ENCODE results near the gene LCP2.

The LCP2 gene

DNA sequence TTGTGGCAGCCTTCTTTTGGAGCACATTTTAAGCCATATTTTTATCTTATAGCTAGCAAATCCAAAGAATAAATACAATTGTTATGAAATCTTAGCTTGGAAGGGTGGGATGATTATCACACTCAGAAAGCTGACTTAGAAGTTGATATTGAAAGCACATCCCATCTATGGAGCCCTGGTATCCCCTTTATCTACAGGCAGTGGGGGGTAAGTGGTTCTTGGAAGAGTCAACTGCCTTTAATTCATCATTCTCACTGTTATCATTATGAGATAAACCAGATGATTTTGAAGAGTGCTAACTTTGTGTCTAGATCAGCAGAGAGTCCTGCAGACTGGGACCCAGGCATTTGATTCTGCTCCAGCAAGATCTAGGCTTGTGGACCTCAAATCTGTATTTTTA, 3.0 kb downstream of the LCP2 start:
- no peak for DNase-seq

- DNase-seq = no peak
Measured at GRCh38 chr5:170294057-170294456, 3.5 kb downstream of the LCP2 start.

DNA sequence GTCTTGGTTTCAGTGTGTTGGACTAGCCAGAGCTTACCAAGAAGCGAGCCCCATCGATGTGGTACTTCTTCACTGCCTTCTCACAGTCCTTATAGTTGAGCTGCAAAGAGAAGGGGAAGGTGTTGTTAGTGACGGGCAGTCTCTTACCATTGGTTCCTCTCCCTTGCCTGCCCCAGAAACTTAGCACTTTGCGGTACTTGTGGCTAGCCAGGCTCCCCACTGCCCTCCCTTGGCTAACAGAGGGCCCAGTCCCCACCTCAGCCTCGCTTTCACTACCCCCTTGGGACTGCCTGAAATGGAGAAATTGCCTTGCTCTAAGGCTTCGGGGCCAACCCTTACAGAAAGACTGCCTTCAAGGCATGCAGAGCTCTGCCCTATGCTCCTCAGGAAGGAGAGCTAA, 4.3 kb downstream of the LCP2 start:
- DNase-seq = no peak

DNA sequence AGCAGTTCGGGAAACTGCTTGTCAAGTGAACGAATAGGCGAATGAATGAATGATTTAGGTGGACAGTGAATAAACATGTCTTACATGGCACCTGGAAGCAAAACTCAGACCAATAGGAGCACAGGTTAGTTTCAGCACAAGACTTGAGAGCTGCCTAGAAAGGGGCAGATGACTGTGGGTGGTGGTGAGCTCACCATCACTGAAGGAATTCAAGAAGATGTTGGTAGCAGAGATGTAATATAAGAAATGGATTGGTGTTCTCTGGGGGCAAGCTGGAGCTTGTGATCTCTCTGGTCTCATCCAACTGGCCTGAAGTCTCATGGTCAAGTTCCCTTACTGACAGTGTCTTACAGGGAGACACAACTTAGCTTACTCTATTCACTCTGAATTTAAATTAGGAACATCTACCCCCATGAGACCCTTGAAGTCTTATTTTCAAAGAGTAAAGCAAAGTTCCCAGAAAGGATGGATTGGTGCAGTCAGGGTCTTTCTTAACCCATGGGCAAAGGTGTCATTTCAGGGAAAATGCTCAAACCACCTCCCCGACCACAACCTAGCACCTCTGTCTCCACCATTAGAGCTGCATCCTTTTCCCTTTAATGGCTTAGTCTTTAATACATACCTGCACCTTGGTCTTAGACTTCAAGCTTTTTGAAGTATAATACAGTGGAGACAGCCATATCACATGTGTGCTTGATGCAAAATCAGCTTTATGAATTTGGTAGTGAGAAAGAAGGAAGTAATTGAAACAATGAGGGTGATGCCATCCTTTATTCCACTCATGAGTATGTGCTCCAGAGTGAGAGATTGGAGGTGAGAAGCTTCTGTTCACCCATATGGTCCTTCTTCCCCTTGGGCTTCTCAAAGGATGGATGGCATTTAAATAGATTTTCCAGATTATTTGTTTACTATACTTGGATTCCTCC, 5.1 kb downstream of the LCP2 start:
- DNase-seq = no peak

DNA sequence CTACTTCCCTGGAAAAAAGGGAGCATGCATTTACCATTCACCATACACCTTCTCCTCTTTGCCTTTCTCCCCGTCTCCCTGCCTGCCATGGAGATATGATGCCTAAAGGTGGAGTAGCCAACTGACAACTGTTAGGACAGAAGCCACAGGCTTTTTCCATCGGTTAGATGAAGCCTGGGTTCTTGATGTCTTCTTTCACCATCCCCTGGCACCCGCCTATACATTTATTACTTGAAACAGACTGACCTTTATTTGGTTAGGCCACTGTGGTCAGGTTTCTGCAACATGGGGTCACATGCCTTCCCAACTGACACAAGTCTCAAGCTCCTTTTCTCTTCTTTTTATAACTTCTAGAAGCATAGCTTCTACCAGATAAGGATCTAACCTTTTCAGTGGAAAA, 7.1 kb downstream of the LCP2 start:
- DNase-seq = no peak

- DNase-seq = no peak
Measured at GRCh38 chr5:170289764-170290163, 7.8 kb downstream of the LCP2 start.

GRCh38 chr5:170289121-170289520, 8.5 kb downstream of the LCP2 start:
- DNase-seq = no peak

DNA sequence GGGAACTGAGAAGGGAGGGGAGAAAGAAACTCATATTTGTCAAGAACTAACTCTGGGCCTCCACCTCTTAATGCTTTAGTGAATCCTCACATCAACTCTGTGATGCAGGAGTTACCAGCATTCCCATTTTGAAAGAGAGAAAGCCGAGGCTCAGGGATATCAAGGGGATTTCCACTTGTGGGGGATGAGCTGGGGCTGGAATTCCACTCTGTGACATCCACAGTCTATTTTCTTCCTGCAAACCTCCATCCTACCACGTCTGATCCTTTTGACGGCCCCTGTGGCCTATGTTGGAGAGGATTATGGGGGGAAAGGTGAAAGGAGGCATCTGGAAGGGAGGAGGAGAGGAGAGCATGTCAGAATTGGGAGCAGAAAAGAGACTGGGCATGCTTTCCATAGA, 9.0 kb downstream of the LCP2 start:
- no peak for DNase-seq

- DNase-seq = no peak
Measured at GRCh38 chr5:170288151-170288550, 9.4 kb downstream of the LCP2 start.

GRCh38 chr5:170287532-170287931, 10.0 kb downstream of the LCP2 start:
- DNase-seq = no peak

DNA sequence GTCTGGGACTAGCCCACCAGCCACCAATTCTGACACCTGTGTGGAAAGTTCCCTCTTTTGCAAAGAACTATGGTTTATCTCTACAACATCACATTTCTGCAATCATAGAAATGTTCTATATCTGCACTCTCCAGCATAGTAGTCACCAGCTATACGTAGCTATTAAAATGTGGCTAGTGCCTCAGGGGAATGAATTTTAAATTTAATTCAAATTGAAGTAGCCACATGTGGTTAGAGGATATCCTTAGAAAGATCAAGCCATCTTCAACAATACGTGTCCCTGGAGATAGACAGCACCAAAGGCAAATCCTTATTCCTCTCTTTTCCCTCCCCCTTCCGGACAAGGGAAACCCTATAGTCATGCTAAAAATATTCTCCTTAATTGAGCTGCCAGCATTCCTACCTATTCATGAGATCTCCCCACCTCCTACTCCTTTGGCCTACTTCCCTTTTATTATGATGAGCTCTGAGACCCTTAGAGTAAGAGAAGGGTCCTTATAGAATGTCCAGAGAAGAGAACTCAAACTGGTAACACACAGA, 11.1 kb downstream of the LCP2 start:
- no peak for DNase-seq

DNA sequence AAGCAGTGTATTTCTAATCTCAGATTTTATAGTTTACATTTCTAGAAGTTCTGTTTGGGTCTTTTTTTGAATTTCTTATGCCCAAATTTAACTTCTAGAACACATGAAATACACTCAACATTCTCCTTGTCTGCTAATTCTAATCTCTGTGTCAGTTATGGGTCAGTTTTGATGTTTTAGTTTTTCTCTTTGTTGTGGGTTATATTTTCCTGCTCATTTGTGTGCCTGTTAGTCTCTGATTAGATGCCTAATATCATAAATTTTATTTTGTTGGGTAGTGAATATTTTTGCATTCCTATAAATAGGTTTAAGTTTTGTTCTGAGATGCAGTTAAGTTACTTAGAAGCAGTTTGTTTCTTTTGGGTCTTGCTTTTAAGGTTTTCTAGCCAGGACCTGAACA, 12.4 kb downstream of the LCP2 start:
- DNase-seq = no peak

DNA sequence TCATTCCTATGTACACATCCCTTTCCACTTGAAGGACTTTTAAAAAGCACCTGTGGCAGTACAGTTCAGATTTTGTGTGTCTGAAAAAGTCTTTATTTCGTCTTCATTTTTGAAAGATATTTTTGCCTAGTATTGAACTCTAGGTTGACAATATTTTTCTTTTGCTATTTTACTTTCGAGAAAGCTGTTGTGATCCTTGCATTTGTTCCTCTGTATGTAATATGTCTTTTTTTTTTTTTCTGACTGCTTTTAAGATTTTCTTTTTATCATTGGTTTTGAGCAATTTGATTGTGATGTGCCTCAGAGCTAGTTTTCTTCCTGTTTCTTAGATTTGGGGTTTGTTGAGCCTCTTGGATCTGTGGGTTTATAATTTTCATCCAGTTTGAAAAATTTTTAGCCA, 13.3 kb downstream of the LCP2 start:
- no peak for DNase-seq

GRCh38 chr5:170283296-170283695, 14.3 kb downstream of the LCP2 start:
- no peak for DNase-seq

GRCh38 chr5:170280011-170280493, 17.5 kb downstream of the LCP2 start:
- DNase-seq = no peak

DNA sequence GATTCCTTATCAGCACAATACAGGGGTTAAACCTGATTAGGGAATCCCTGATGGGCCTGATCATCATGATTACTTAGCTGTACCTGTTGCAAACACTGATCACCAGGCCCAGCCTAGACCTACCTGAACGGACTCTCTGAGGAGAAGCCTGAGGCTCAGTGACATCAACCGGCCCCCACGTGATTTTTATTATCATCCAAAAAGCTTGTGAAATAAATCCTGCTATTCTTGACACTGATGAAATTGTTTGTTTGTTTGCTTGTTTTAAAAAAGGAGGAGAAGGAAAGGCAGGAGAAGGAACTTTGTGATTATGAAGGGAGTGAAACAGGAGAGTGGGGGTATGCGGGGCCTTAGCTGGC, 18.1 kb downstream of the LCP2 start:
- DNase-seq = no peak

DNA sequence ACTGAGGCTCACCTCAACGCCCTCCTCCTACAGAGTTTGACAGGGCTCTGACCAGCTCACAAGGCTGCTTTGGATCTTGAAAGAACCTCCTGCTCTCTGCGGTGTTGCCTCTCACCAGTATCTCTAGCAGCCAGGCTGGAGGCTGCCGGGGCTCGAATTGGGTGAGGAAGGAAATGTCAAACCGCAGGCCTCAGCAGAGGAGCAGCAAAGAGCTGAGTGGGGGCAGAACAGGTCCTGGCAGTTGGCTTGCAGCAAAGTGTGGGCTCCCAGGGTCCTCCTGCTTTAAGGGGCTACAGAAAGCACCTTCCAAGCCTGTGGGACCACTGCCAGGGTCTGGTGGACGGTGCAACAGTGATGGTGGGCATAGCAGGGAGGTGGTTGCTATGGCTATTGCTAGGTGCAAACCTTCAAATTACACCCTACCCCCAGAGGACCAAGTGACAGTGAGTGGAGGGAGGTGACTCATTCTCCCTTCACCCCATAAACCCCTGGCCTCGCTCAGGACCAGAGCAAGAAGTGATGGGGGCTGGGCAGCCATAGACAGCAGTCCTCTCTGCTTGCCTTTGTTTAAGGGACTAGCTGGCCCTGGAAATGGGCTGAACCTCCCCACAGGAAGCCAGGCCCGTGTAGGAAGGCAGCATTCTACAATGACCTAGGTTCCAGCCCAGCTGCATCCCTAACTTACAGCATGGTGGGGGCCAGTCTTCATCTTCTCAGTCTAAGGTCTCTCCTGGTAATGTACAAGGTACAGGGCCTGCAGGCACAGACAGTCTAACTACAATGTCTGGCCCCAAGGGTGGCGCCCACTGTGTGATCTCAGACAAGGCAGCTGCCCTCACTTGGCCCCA, 18.7 kb downstream of the LCP2 start:
- no peak for DNase-seq

GRCh38 chr5:170277867-170278281, 19.7 kb downstream of the LCP2 start:
- no peak for DNase-seq

DNA sequence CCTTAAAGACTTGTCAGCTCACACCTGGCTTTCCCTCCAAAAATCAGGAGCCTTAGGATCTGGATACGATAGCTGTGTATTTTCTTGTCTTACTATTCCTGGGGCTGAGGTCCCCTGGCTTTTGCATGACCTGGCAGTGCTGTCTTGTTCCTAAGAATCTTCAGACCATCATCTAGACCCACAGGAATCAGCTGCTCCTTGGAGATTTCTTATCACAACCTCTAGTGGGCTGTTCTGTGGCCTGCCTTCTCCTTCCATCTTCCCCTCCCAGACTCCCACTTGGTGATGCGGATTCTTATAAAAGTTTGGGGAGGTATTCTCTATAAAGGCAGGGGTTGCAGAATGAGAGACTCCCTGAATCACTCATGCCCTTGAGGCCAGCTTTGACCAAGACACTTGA, 21.4 kb downstream of the LCP2 start:
- no peak for DNase-seq

- DNase-seq = no peak
Measured at GRCh38 chr5:170275376-170275994, 22.1 kb downstream of the LCP2 start.

DNA sequence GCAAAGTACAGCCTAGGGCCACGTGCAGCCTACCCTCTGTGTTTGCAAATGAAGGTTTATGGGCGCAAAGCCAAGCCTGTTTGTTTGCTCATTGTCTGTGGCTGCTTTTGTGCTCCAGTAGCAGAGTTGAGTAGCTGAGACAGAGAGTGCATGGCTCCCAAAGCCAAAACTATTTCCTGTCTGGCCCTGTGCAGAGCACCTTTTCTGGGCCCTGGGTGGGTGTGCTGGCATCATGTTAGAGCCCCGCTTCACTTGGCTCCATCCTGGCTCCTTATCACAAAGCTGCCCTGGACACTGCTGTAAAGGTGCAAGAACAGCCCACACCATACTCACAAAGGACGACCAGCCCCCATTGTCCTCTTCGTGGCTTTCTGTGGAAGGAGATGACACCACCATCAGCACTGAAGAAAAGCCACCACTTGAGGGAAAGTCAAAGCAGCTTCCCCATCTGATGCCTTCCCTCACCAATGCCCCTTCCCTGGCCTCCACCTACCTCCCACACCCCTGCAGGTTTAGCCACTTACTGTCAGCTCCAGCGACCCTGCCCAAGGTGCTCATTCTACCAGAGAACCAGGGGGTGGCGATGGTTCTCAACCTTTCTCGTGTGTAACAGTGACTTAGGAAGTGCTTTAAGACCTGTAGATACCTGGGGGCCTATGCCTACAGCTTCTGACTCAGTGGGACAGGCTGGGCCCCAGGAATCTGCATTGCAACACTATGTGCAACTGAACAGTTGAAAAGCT, 23.4 kb downstream of the LCP2 start:
- no peak for DNase-seq

DNA sequence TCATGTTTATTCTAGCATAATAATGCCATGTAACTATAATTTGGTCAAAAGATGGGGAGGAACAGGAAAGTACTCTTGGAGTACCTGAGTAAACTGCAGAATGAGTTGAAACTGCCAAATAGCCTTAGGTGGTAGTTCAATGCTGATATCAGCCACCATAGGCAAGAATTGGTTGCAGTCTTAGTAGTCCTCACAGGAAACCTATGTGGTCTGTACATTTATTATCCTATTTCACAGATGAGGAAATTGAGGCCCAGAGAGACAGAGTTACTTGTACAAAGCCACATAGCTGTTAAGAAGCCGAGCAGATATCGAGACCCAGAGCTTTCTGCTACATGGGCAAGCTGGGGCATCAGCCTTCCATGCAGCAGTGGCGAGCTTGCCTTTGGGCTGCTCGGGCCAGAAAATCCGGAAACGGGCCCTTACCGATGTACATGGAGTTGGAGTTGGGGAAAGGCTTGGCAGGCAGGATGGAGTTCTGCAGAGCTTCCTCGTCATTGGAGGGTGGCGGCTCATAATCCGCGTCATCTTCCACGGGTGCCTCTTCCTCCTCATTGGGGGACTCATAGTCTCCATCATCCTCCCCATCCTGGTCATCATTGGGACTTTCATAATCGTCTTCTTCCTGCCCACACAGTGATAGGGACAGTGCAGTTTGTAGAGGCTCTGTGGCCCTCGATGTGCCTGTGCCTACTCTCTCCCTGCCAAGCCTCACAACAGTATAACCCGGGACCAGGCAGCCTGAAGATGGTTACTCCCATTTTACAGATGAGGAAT, 27.1 kb downstream of the LCP2 start:
- no peak for DNase-seq
